Tibial nerve (tissue), 4 donors: ENCODE data around the gene HIBADH. TPM values are rescaled to one million over a fixed set of nuclear protein-coding genes. Genes with fewer than 3 reads are reported as not detected.
"Not testable (repeated sequence)": the region's sequence is repeated elsewhere in the genome, so short reads cannot be mapped to it uniquely, and the experiment has no call there.

Experiments used
- DNase-seq, 2 donors: peaks; one replicate each; pipeline ENCODE4 v3.0.0-alpha.2; 2019; ENCODE audit warnings: low spot score in 2 of 2
- H3K27ac ChIP-seq, 4 donors: fragments of 200-600 bp; sonication (generic) in 3 of 4; one replicate each; pipeline ENCODE4 v1.5.1; 2017 to 2019; ENCODE audit warnings: mild to moderate bottlenecking in 1 of 4
- H3K27me3 ChIP-seq, 2 donors: fragments of 200-600 bp; sonication (generic) in 1 of 2; one replicate each; pipeline versions ENCODE4 v1.5.1 to v1.6.0; 2017 to 2019
- H3K36me3 ChIP-seq, 3 donors: fragments of 200-600 bp; sonication (generic); one replicate each; pipeline ENCODE4 v1.5.1; 2018 to 2019
- H3K4me1 ChIP-seq, 4 donors: fragments of 200-600 bp; sonication (generic) in 3 of 4; one replicate each; pipeline ENCODE4 v1.5.1; 2017 to 2019
- H3K4me3 ChIP-seq, 4 donors: fragments of 200-600 bp; sonication (generic) in 3 of 4; one replicate each; pipeline ENCODE4 v1.5.1; 2017 to 2019; ENCODE audit warnings: mild to moderate bottlenecking in 1 of 4, moderate library complexity in 1 of 4
- H3K9me3 ChIP-seq, 4 donors: fragments of 200-600 bp; sonication (generic) in 3 of 4; one replicate each; pipeline ENCODE4 v1.5.1; 2017 to 2019
- CTCF ChIP-seq, 5 experiments: fragments of 200-600 bp in 3 of 5; fragments of 450-650 bp in 2 of 5; sonication (generic) in 3 of 5; IDR thresholded peaks; one replicate each; pipeline ENCODE4 v1.5.1; 2016 to 2019; ENCODE audit warnings: antibody characterized with exemption in 5 of 5, mild to moderate bottlenecking in 3 of 5, moderate library complexity in 2 of 5
- EP300 ChIP-seq, 2 donors: sonication (generic); formaldehyde crosslinking; IDR thresholded peaks; one replicate each; pipeline ENCODE4 v1.6.1; 2017; ENCODE audit warnings: antibody characterized with exemption in 2 of 2, mild to moderate bottlenecking in 1 of 2
- POLR2A ChIP-seq, 2 donors: fragments of 450-650 bp; IDR thresholded peaks; one replicate each; pipeline ENCODE4 v1.6.1; 2017; ENCODE audit warnings: antibody characterized with exemption in 2 of 2, mild to moderate bottlenecking in 2 of 2, moderate library complexity in 2 of 2
- WGBS, 2 donors: methylation state at CpG; one replicate each; pipeline ENCODE4 v1.1.5; 2018; 5-methylcytosine and 5-hydroxymethylcytosine counted together
- total RNA-seq, 4 donors: library from RNA; depleted of rRNA; stranded (reverse); fragments of >200 nt; gene quantifications; one replicate each; pipeline ENCODE4 v1.1.0, GENCODE V29; 2016

Gene HIBADH
- total RNA-seq, 4 donors from 2014 or later: 36.6 to 44.0 (median 41.7) TPM

- H3K36me3 ChIP-seq: peaks cover 0 to 3% (median 0%) of the 10 kb centered on the region in 3 donors
- H3K4me1 ChIP-seq: no peaks in the 10 kb centered on the region
- H3K27ac ChIP-seq: no peak overlapping the region
- DNase-seq: no peak
- TF ChIP-seq CTCF (IDR thresholded peaks at IDR 0.05) (no peak), EP300 (IDR thresholded peaks at IDR 0.05) (no peak), POLR2A (IDR thresholded peaks at IDR 0.05) (no peak)
- 59 to 65% methylated on average over 1 of the region's 1 CpG for WGBS, 2 donors
- no peaks in the 10 kb centered on the region for H3K9me3 ChIP-seq
- H3K27me3 ChIP-seq: no peaks in the 10 kb centered on the region
- no peak overlapping the region for H3K4me3 ChIP-seq
Observed at GRCh38 chr7:27581906-27582305, 80.8 kb downstream of the HIBADH start.

DNA sequence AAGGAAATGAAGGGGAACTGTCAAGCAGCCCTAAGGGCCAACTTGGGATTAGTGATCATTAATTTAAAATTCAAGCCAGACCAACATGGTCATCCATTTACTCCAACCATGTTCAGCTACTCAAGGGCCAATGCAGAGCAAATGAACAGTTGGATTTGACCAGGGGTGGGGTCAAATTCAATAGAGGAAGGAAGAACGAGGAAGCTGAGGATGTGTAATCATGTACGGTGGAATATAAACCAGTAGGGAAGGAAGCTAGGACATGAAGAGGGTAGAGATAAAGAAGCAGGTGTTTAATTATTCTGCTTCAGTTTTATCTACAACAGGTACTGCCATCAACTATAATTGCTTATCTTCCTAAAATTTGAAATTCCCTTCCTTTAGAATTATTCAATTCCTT, 81.6 kb downstream of the HIBADH start:
- Histone ChIP-seq H3K36me3 (peaks cover 0 to 3% (median 0%) of the 10 kb centered on the region in 3 donors), H3K27me3 (no peaks in the 10 kb centered on the region), H3K27ac (no peak overlapping the region), H3K9me3 (no peaks in the 10 kb centered on the region), H3K4me1 (no peaks in the 10 kb centered on the region), H3K4me3 (no peak overlapping the region)
- WGBS, 2 donors: 85 to 86% methylated on average over 2 of the region's 2 CpGs
- TF ChIP-seq CTCF (IDR thresholded peaks at IDR 0.05) (no peak), EP300 (IDR thresholded peaks at IDR 0.05) (no peak), POLR2A (IDR thresholded peaks at IDR 0.05) (no peak)
- DNase-seq: no peak

GRCh38 chr7:27579565-27579964, 83.1 kb downstream of the HIBADH start:
- Histone ChIP-seq H3K36me3 (peaks cover 0 to under 1% (median 0%) of the 10 kb centered on the region in 3 donors), H3K4me3 (no peak overlapping the region), H3K4me1 (no peaks in the 10 kb centered on the region), H3K27ac (no peak overlapping the region), H3K27me3 (no peaks in the 10 kb centered on the region), H3K9me3 (no peaks in the 10 kb centered on the region)
- no peak for TF ChIP-seq POLR2A (IDR thresholded peaks at IDR 0.05)
- no peak for TF ChIP-seq EP300 (IDR thresholded peaks at IDR 0.05)
- no peak for TF ChIP-seq CTCF (IDR thresholded peaks at IDR 0.05)
- 82 to 84% methylated on average over 3 of the region's 3 CpGs for WGBS, 2 donors
- DNase-seq: no peak

DNA sequence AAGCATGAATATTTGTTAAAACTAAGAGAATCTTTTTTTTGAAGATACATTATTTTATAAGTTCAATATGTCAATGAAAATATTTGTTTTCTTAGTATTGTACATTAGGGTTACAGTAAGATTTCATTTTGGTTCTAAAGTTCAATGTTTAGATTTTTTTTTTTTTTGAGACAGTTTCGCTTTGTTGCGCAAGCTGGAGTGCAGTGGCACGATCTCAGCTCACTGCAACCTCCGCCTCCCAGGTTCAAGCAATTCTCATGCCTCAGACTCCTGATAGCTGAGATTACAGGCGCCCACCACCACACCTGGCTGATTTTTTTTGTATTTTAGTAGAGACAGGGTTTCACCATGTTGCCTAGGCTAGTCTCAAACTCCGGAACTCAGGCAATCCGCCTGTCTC, 84.5 kb downstream of the HIBADH start:
- H3K4me3 ChIP-seq, H3K27me3 ChIP-seq, H3K36me3 ChIP-seq, H3K4me1 ChIP-seq, H3K27ac ChIP-seq, H3K9me3 ChIP-seq, DNase-seq: not testable (repeated sequence)
- 93% methylated on average over 7 of the region's 7 CpGs for WGBS, 2 donors

DNA sequence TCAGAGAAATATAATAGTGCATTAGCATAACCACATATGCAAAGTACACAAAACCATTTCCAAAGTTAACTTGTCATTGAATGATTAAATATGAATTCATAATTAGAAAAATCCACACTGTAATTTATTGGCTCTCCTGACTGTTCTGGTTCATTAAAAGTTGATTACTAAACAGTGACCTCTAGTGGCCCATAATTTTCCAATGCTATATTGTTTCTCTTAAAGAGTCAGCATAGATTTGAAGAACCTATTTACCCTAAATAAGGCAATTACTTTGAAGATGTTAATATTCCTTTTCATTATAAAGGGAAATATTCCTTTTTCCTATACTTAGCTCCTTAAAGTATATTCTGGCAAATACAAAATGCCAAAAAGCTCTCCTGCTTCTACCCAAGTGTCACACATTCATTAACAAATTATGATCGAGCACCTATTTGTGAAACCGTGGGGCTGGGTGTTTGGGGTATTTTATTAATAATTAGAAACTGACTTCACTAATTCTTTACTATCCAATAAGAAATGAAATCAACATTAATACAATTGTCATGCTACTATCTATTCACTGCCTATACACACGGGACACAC, 86.2 kb downstream of the HIBADH start:
- DNase-seq: peak in 1 of 2 donors; percentile 35
- TF ChIP-seq POLR2A (IDR thresholded peaks at IDR 0.05): no peak
- peak; percentile 40 to 65 (median 59) for TF ChIP-seq CTCF (IDR thresholded peaks at IDR 0.05)
- Histone ChIP-seq H3K27me3 (no peaks in the 10 kb centered on the region), H3K9me3 (no peaks in the 10 kb centered on the region), H3K27ac (no peak overlapping the region), H3K4me1 (no peaks in the 10 kb centered on the region), H3K36me3 (no peaks in the 10 kb centered on the region), H3K4me3 (no peak overlapping the region)
- WGBS, 2 donors: 87 to 90% methylated on average over 3 of the region's 3 CpGs

GRCh38 chr7:27575613-27576012, 87.1 kb downstream of the HIBADH start:
- Histone ChIP-seq H3K4me3 (no peak overlapping the region), H3K27me3 (no peaks in the 10 kb centered on the region), H3K4me1 (no peaks in the 10 kb centered on the region), H3K27ac (no peak overlapping the region), H3K9me3 (no peaks in the 10 kb centered on the region), H3K36me3 (no peaks in the 10 kb centered on the region)
- 85 to 87% methylated on average over 3 of the region's 3 CpGs for WGBS, 2 donors
- peak in 1 of 2 donors; percentile 10 for DNase-seq
- TF ChIP-seq CTCF (IDR thresholded peaks at IDR 0.05) (no peak), EP300 (IDR thresholded peaks at IDR 0.05) (no peak), POLR2A (IDR thresholded peaks at IDR 0.05) (no peak)
